Muscle layer of duodenum (tissue), 2 donors: ENCODE data around the gene IFI16.

Experiments
- H3K27ac ChIP-seq: one replicate; pipeline ENCODE4 v1.7.0; 2013; ENCODE audit warnings: mild to moderate bottlenecking, low read length
- H3K27me3 ChIP-seq: one replicate; pipeline ENCODE4 v1.7.0; 2013; ENCODE audit warnings: low read depth, mild to moderate bottlenecking, control low read depth, low read length
- H3K36me3 ChIP-seq, 2 donors: one replicate each; pipeline ENCODE4 v1.7.0; 2013; ENCODE audit warnings: low read length in 2 of 2, control low read depth in 1 of 2, mild to moderate bottlenecking in 1 of 2; ENCODE audit not compliant: insufficient read depth in 2 of 2, control insufficient read depth in 1 of 2
- H3K4me1 ChIP-seq, 2 donors: one replicate each; pipeline ENCODE4 v1.7.0; 2013; ENCODE audit warnings: low read length in 2 of 2, mild to moderate bottlenecking in 2 of 2, control low read depth in 1 of 2, moderate library complexity in 1 of 2; ENCODE audit not compliant: insufficient read depth in 2 of 2, control insufficient read depth in 1 of 2
- H3K4me3 ChIP-seq, 2 donors: one replicate each; pipeline ENCODE4 v1.7.0; 2013; ENCODE audit warnings: low read length in 2 of 2, low read depth in 1 of 2, mild to moderate bottlenecking in 1 of 2
- H3K9me3 ChIP-seq, 2 donors: one replicate each; pipeline ENCODE4 v1.7.0; 2013; ENCODE audit warnings: low read length in 2 of 2, control low read depth in 1 of 2, mild to moderate bottlenecking in 1 of 2; ENCODE audit not compliant: control insufficient read depth in 1 of 2
- donor health status: healthy.

Gene IFI16

GRCh38 chr1:159009704-159010361 is at the start of gene IFI16:
Gene IFI16 (plus strand): TSS chr1:159009907. CDS start chr1:159014681, 4,774 bp downstream.
- H3K4me1 ChIP-seq: peaks cover 4 to 5% of the 10 kb centered on the region in 2 donors
- peaks cover 0 to 7% of the 10 kb centered on the region in 2 donors for H3K36me3 ChIP-seq
- H3K27me3 ChIP-seq: no peaks in the 10 kb centered on the region
- H3K4me3 ChIP-seq: peak within 1 kb of the TSS; percentile 65 to 78
- H3K9me3 ChIP-seq: no peaks in the 10 kb centered on the region
- H3K27ac ChIP-seq: peak within 1 kb of the TSS; percentile 95

GRCh38 chr1:158961178-158961577 is 48.5 kb upstream of the IFI16 start:
- no peaks in the 10 kb centered on the region for H3K4me1 ChIP-seq
- no peaks in the 10 kb centered on the region for H3K27me3 ChIP-seq
- no peaks in the 10 kb centered on the region for H3K36me3 ChIP-seq
- no peak overlapping the region for H3K4me3 ChIP-seq
- H3K27ac ChIP-seq: no peak overlapping the region
- H3K9me3 ChIP-seq: peaks cover 0 to 3% of the 10 kb centered on the region in 2 donors

DNA sequence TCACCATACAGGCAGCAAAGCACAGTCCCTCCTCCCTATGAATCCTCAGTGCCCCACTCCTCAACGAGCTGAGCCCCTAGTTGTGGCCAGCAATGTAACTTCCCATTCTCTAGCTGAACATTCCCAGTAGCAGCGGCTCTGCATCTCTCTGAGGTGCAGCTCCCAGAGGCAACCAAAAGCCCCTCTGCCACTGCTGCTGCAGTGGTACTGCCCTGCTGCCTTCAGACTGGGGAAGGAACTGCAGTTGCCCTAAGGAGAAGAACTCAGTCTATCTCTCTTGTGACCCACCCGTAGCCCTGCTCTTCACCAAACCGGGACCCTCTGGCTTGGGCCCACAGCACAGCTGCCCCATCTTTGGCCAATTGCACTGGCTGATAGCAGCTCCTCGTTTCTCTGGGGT is 46.7 kb upstream of the IFI16 start:
- H3K4me1 ChIP-seq: no peaks in the 10 kb centered on the region
- peaks cover 0 to 3% of the 10 kb centered on the region in 2 donors for H3K9me3 ChIP-seq
- no peaks in the 10 kb centered on the region for H3K36me3 ChIP-seq
- H3K4me3 ChIP-seq: no peak overlapping the region
- no peaks in the 10 kb centered on the region for H3K27me3 ChIP-seq
- H3K27ac ChIP-seq: no peak overlapping the region

DNA sequence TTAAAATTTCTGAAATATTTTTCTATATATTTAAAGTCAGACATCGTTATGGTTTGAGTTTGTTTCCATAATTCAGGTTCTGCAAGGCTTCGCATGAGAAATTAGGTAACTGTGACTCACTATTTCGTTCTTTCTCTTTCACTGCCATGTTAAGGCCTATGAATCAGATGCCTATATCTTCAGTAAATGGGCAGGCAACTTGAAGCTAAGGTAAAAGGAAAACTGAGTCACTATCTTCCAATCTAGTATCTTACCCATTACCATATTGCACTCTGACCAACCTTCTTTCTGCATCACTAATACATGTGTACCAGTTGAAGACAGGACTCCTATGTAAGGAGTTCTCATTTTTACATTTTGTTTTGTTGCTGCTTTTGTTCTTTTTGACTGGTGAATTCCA is 40.5 kb upstream of the IFI16 start:
- no peaks in the 10 kb centered on the region for H3K4me1 ChIP-seq
- H3K27ac ChIP-seq: no peak overlapping the region
- H3K4me3 ChIP-seq: no peak overlapping the region
- H3K36me3 ChIP-seq: no peaks in the 10 kb centered on the region
- no peaks in the 10 kb centered on the region for H3K27me3 ChIP-seq
- H3K9me3 ChIP-seq: peaks cover 0 to 2% of the 10 kb centered on the region in 2 donors

DNA sequence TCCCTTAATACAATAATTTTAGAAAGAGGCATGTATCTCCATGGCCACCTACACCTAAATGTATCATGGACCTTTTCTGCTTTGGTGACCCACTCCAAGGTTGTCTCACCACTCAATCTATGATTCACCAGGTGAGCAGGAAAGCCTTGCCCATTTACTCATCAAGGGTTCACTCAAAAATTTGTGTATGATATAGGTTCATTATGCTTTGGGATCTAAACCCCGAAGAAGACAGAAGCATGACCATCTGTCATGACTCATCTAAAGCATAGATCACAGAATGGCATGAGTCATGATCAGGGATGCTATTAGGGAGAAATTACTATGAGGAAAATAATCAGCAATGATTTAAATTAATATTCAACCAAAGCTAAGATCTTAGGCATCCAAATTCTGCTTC is 39.9 kb upstream of the IFI16 start:
- Histone ChIP-seq H3K27ac (no peak overlapping the region), H3K4me3 (no peak overlapping the region), H3K27me3 (no peaks in the 10 kb centered on the region), H3K36me3 (no peaks in the 10 kb centered on the region), H3K9me3 (no peaks in the 10 kb centered on the region), H3K4me1 (no peaks in the 10 kb centered on the region)

DNA sequence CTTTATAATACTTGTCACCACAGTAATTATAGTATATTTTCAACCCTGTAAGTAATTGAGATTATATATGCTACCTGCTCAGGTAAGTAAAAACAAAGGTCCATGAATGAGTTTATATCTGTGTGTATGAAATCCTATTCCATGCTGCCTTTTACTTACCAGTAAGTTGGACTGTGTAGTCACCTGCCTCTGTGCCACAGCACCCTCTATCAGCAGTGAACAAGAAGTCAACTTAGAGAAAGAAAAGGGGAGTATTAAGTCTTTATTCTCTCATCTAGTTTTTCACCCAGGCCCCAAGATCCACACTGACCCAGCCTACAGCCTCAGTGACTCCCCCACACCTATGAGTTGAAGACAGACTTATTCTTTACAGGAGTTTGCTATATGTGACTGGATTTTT is 36.9 kb upstream of the IFI16 start:
- Histone ChIP-seq H3K4me3 (no peak overlapping the region), H3K36me3 (no peaks in the 10 kb centered on the region), H3K27me3 (no peaks in the 10 kb centered on the region), H3K27ac (no peak overlapping the region), H3K9me3 (no peaks in the 10 kb centered on the region), H3K4me1 (no peaks in the 10 kb centered on the region)

DNA sequence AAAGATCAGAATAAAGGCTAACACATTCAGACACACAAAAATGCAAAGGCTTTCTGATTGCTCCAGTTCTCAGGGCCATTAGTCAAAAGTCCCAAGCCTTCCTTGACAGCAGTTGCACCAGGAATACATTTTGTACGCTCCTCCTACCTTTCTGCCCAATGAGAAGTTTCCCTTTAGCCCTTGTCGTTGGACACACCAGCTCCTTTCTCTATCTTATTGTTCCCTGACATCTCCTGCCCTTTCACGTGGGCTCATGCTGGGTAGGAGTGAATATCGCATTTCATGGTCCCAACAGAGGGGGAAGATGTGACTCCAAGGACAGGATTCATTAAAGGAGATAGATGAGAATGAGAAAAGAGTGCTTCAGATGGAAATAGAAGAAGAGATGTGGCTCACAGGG is 33.5 kb upstream of the IFI16 start:
- peaks cover 0 to 8% of the 10 kb centered on the region in 2 donors for H3K9me3 ChIP-seq
- H3K27me3 ChIP-seq: no peaks in the 10 kb centered on the region
- H3K4me3 ChIP-seq: no peak overlapping the region
- H3K27ac ChIP-seq: no peak overlapping the region
- no peaks in the 10 kb centered on the region for H3K4me1 ChIP-seq
- H3K36me3 ChIP-seq: no peaks in the 10 kb centered on the region

- Histone ChIP-seq H3K27me3 (no peaks in the 10 kb centered on the region), H3K27ac (no peak overlapping the region), H3K4me3 (no peak overlapping the region), H3K9me3 (peaks cover 0 to 9% of the 10 kb centered on the region in 2 donors), H3K4me1 (no peaks in the 10 kb centered on the region), H3K36me3 (no peaks in the 10 kb centered on the region)
Observed at GRCh38 chr1:158978730-158979129, 31.0 kb upstream of the IFI16 start.

GRCh38 chr1:158979229-158979628 is 30.5 kb upstream of the IFI16 start:
- H3K4me3 ChIP-seq: no peak overlapping the region
- H3K36me3 ChIP-seq: no peaks in the 10 kb centered on the region
- no peaks in the 10 kb centered on the region for H3K27me3 ChIP-seq
- peaks cover 0 to 9% of the 10 kb centered on the region in 2 donors for H3K9me3 ChIP-seq
- H3K27ac ChIP-seq: no peak overlapping the region
- H3K4me1 ChIP-seq: no peaks in the 10 kb centered on the region

- H3K27ac ChIP-seq: no peak overlapping the region
- H3K27me3 ChIP-seq: no peaks in the 10 kb centered on the region
- H3K4me1 ChIP-seq: no peaks in the 10 kb centered on the region
- no peak overlapping the region for H3K4me3 ChIP-seq
- H3K9me3 ChIP-seq: peaks cover 0 to 12% of the 10 kb centered on the region in 2 donors
- no peaks in the 10 kb centered on the region for H3K36me3 ChIP-seq
Observed at GRCh38 chr1:158983235-158983634, 26.5 kb upstream of the IFI16 start.

GRCh38 chr1:158984386-158984785 is 25.3 kb upstream of the IFI16 start:
- Histone ChIP-seq H3K9me3 (peaks cover 0 to 12% of the 10 kb centered on the region in 2 donors), H3K4me1 (no peaks in the 10 kb centered on the region), H3K36me3 (no peaks in the 10 kb centered on the region), H3K4me3 (no peak overlapping the region), H3K27me3 (no peaks in the 10 kb centered on the region), H3K27ac (no peak overlapping the region)

- Histone ChIP-seq H3K36me3 (no peaks in the 10 kb centered on the region), H3K27ac (no peak overlapping the region)
Observed at GRCh38 chr1:158989424-158989823, 20.3 kb upstream of the IFI16 start.

More at GRCh38 chr1:158989424-158989823, 20.3 kb upstream of the IFI16 start:
- Histone ChIP-seq H3K27me3 (no peaks in the 10 kb centered on the region), H3K9me3 (peaks cover 0 to 3% of the 10 kb centered on the region in 2 donors), H3K4me1 (no peaks in the 10 kb centered on the region), H3K4me3 (no peak overlapping the region)
